Keratinocyte (primary cell): ENCODE results near the gene ZNF516. TPM values are rescaled to one million over a fixed set of nuclear protein-coding genes. Genes with fewer than 3 reads are reported as not detected.

Experiments used
- DNase-seq: peaks from one replicate; pipeline ENCODE4 v3.0.0-alpha.2; 2011; ENCODE audit warnings: low read depth, missing footprints, low spot score
- FAIRE-seq: peaks from 2 replicates; lab custom pipeline; 2011; peaks lifted over from hg19 to GRCh38; lab: Jason Lieb, UNC
- H2AFZ ChIP-seq: 2 replicates; pipeline ENCODE4 v1.6.0; 2012; ENCODE audit warnings: low read length, control low read depth, inconsistent platforms; ENCODE audit not compliant: control insufficient read depth
- H3K27ac ChIP-seq: 2 replicates; pipeline ENCODE4 v1.5.1; 2011; ENCODE audit warnings: low read length; ENCODE audit not compliant: control insufficient read depth, insufficient read depth
- H3K27me3 ChIP-seq: 3 replicates; pipeline ENCODE4 v1.6.0; 2011; ENCODE audit warnings: low read length; ENCODE audit not compliant: control insufficient read depth, insufficient read depth; ENCODE audit errors: extremely low read depth
- H3K36me3 ChIP-seq, 2 experiments: 2 replicates in 1 of 2; 3 replicates in 1 of 2; pipeline ENCODE4 v1.5.1; 2011; ENCODE audit warnings: low read length in 2 of 2, mild to moderate bottlenecking in 1 of 2; ENCODE audit not compliant: control insufficient read depth in 2 of 2, insufficient read depth in 2 of 2; ENCODE audit errors: extremely low read depth in 1 of 2
- H3K4me1 ChIP-seq: 3 replicates; pipeline ENCODE4 v1.5.1; 2011; ENCODE audit warnings: low read length; ENCODE audit not compliant: control insufficient read depth, insufficient read depth; ENCODE audit errors: extremely low read depth
- H3K4me2 ChIP-seq: 3 replicates; pipeline ENCODE4 v1.6.0; 2011; ENCODE audit warnings: low read depth, low read length; ENCODE audit not compliant: control insufficient read depth, insufficient read depth; ENCODE audit errors: extremely low read depth
- H3K4me3 ChIP-seq, 3 experiments: fragments of 200-600 bp in 1 of 3; sonication (generic) in 1 of 3; 2 replicates in 2 of 3; 3 replicates in 1 of 3; pipeline ENCODE4 v1.5.1; 2011 to 2016; ENCODE audit warnings: low read length in 3 of 3, mild to moderate bottlenecking in 3 of 3, control low read depth in 2 of 3, inconsistent platforms in 1 of 3, low read depth in 1 of 3, mixed read lengths in 1 of 3, mixed run types in 1 of 3, moderate library complexity in 1 of 3; ENCODE audit not compliant: control insufficient read depth in 2 of 3, insufficient read depth in 2 of 3; ENCODE audit errors: extremely low read depth in 1 of 3
- H3K79me2 ChIP-seq: 2 replicates; pipeline ENCODE4 v1.6.0; 2012; ENCODE audit warnings: low read length; ENCODE audit not compliant: control insufficient read depth, insufficient read depth
- H3K9ac ChIP-seq: 3 replicates; pipeline ENCODE4 v1.6.0; 2011; ENCODE audit warnings: low read length; ENCODE audit not compliant: control insufficient read depth, insufficient read depth; ENCODE audit errors: extremely low read depth
- H3K9me1 ChIP-seq: 3 replicates; pipeline ENCODE4 v1.6.0; 2011; ENCODE audit warnings: low read length; ENCODE audit not compliant: control insufficient read depth, insufficient read depth; ENCODE audit errors: extremely low read depth
- H3K9me3 ChIP-seq: 2 replicates; pipeline ENCODE4 v1.5.1; 2012; ENCODE audit warnings: low read depth, low read length; ENCODE audit not compliant: control insufficient read depth
- H4K20me1 ChIP-seq: 3 replicates; pipeline ENCODE4 v1.6.0; 2011; ENCODE audit warnings: low read length; ENCODE audit not compliant: control insufficient read depth, insufficient read depth; ENCODE audit errors: extremely low read depth
- EZH2 ChIP-seq: IDR thresholded peaks from one replicate; pipeline ENCODE4 v1.6.1; 2012; ENCODE audit warnings: inconsistent platforms, mild to moderate bottlenecking, low read length, moderate library complexity
- dilution Hi-C: fragments of 300-500 bp; cut with MboI; formaldehyde crosslinking; loops from one replicate; pipeline ENCODE4 v1.7.0; 2020; ENCODE audit warnings: low sequenced_read_pairs; ENCODE audit not compliant: extremely low pct_ligation_motif_present
- polyA plus RNA-seq, 5 experiments: library from polyadenylated mRNA; depleted of rRNA in 3 of 5; stranded (reverse) in 3 of 5; stranded (forward) in 1 of 5; unstranded in 1 of 5; fragments of >200 nt; gene quantifications; 1 replicate in 1 of 5; 2 replicates in 3 of 5; 3 replicates in 1 of 5; pipeline versions ENCODE4 v1.2.1 to v1.2.3, GENCODE V29; 2011 to 2012; ENCODE audit warnings: missing spikeins in 2 of 5, low read depth in 1 of 5, low replicate concordance in 1 of 5
- TF ChIP-seq, protein P1 (sequence below), 3 experiments: IDR thresholded peaks in 1 of 3; conservative IDR thresholded peaks in 1 of 3; optimal IDR thresholded peaks in 1 of 3; 2 replicates in 2 of 3; 3 replicates in 1 of 3; pipeline versions ENCODE3 to v1.5.1; 2011; ENCODE audit warnings: low read length in 3 of 3, mild to moderate bottlenecking in 3 of 3, moderate library complexity in 2 of 3, control low read depth in 1 of 3, inconsistent platforms in 1 of 3; ENCODE audit not compliant: insufficient read depth in 2 of 3; ENCODE audit errors: extremely low read depth in 1 of 3

The ZNF516 gene
- polyA plus RNA-seq, 1 donor (not counting 4 experiments of a cell fraction or from before 2014, with no cell fraction given) = 9.3 TPM

GRCh38 chr18:76362676-76363075, 132.4 kb downstream of the ZNF516 start:
- dilution Hi-C loops = no loop called here
- no peak overlapping the region for H2AFZ ChIP-seq
- TF ChIP-seq, protein P1, sequence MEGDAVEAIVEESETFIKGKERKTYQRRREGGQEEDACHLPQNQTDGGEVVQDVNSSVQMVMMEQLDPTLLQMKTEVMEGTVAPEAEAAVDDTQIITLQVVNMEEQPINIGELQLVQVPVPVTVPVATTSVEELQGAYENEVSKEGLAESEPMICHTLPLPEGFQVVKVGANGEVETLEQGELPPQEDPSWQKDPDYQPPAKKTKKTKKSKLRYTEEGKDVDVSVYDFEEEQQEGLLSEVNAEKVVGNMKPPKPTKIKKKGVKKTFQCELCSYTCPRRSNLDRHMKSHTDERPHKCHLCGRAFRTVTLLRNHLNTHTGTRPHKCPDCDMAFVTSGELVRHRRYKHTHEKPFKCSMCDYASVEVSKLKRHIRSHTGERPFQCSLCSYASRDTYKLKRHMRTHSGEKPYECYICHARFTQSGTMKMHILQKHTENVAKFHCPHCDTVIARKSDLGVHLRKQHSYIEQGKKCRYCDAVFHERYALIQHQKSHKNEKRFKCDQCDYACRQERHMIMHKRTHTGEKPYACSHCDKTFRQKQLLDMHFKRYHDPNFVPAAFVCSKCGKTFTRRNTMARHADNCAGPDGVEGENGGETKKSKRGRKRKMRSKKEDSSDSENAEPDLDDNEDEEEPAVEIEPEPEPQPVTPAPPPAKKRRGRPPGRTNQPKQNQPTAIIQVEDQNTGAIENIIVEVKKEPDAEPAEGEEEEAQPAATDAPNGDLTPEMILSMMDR (optimal IDR thresholded peaks at IDR 0.05 in 1 of 3, IDR thresholded peaks at IDR 0.05 in 1 of 3, conservative IDR thresholded peaks at IDR 0.05 in 1 of 3; ENCODE audit: extremely low read depth in 1 of 3, insufficient read depth in 2 of 3, low read length in 3 of 3) = no peak
- TF ChIP-seq EZH2 = no peak
- H3K4me1 ChIP-seq = no peaks in the 10 kb centered on the region
- no peak overlapping the region for H3K4me3 ChIP-seq
- no peak for FAIRE-seq
- H3K9me3 ChIP-seq = no peaks in the 10 kb centered on the region
- no peak overlapping the region for H3K9ac ChIP-seq
- no peaks in the 10 kb centered on the region for H3K9me1 ChIP-seq
- no peak for DNase-seq
- H3K27me3 ChIP-seq = no peaks in the 10 kb centered on the region
- H3K27ac ChIP-seq = no peak overlapping the region
- no peaks in the 10 kb centered on the region for H4K20me1 ChIP-seq
- H3K4me2 ChIP-seq = no peak overlapping the region
- peaks cover 2% of the 10 kb centered on the region for H3K79me2 ChIP-seq
- peaks cover 3 to 14% of the 10 kb centered on the region in 2 experiments for H3K36me3 ChIP-seq

DNA sequence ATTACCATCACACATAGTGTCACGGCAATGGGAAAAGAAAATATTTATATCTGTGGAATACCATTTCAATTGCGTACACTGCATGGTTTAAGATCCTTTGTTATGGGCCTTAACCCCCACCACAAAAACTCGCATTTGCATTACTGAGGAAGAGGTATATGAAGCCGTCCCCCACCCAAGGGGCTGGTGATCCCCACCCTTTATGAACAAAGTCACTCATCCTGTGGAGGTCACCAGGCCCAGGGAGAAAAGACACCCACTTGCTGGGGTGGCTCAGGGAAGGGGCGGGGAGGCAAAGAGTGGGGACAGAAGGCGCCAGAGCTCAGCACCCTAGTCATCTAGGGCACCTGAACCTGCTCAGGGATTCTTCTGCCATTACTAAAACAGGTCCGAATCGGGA, 133.8 kb downstream of the ZNF516 start:
- no peak for TF ChIP-seq EZH2
- TF ChIP-seq, protein P1 (optimal IDR thresholded peaks at IDR 0.05 in 1 of 3, IDR thresholded peaks at IDR 0.05 in 1 of 3, conservative IDR thresholded peaks at IDR 0.05 in 1 of 3; ENCODE audit: extremely low read depth in 1 of 3, insufficient read depth in 2 of 3, low read length in 3 of 3) = no peak
- dilution Hi-C loops = no loop called here
- Histone ChIP-seq H4K20me1 (no peaks in the 10 kb centered on the region), H3K36me3 (peaks cover 3 to 17% of the 10 kb centered on the region in 2 experiments), H3K79me2 (peaks cover 2% of the 10 kb centered on the region), H3K9me1 (no peaks in the 10 kb centered on the region), H3K9me3 (no peaks in the 10 kb centered on the region), H3K9ac (no peak overlapping the region), H2AFZ (no peak overlapping the region), H3K27ac (no peak overlapping the region), H3K4me1 (no peaks in the 10 kb centered on the region), H3K27me3 (no peaks in the 10 kb centered on the region), H3K4me3 (no peak overlapping the region), H3K4me2 (no peak overlapping the region)
- FAIRE-seq = no peak
- no peak for DNase-seq
